GM12864 (cell line): Measurements from ENCODE around the gene STK39.

Source experiments
- DNase-seq: peaks from one replicate; pipeline ENCODE4 v3.0.0-alpha.2; 2011; ENCODE audit warnings: low read depth
- H3K4me3 ChIP-seq: 2 replicates; pipeline ENCODE4 v1.5.1; 2011; ENCODE audit warnings: mild to moderate bottlenecking, low read depth, low read length, control low read depth
- CTCF ChIP-seq: IDR thresholded peaks from 2 replicates; pipeline ENCODE4 v1.5.1; 2011; ENCODE audit warnings: low read depth, mild to moderate bottlenecking, moderate library complexity, low read length, control low read depth, inconsistent platforms; ENCODE audit errors: missing control alignments

STK39 gene

DNA sequence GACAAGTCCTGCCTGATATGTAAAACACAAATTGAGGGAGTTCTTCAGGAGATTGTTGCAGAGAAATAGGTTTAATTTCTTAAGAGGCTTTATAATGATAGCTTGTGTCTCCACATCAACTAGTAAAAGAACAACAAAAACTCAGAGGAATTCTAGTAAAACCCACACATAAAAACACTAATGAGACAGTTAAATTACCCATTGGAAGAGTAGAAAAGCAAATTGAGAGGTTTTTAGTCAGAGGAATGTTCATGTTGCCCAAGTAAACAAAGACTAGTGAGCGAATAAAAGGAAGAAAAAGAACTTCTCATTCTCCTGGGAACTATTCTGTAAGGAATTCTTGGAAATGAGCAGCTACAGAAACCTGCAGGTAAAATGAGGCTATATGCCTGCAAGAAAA, 330.6 kb downstream of the STK39 start:
- DNase-seq = no peak
- H3K4me3 ChIP-seq = no peak overlapping the region
- TF ChIP-seq CTCF = no peak

GRCh38 chr2:167914969-167915368, 332.4 kb downstream of the STK39 start:
- no peak for TF ChIP-seq CTCF
- no peak overlapping the region for H3K4me3 ChIP-seq
- no peak for DNase-seq

- DNase-seq = no peak
- no peak overlapping the region for H3K4me3 ChIP-seq
- no peak for TF ChIP-seq CTCF
These were observed 338.6 kb downstream of the STK39 start for GRCh38 chr2:167908786-167909185.

DNA sequence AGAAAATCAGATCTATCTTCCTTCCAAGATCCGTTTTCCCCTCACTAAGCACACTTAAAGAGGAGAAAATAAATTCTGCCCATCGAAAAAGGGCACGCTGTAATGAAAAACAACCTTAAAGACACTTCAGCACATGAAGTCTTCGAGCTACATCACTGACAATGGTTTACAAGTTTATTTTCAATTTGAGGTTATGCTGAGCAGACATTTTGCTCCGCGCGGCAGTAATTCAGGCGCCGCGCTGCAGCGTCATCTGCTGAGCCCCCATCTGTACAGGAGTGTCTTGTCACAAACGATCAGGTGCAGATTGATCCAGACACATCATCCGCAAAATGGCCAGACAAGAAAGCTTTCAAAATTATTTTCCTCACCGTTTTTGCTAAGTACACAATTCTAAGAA, 341.7 kb downstream of the STK39 start:
- no peak for TF ChIP-seq CTCF
- no peak for DNase-seq
- H3K4me3 ChIP-seq = no peak overlapping the region
